Gastroesophageal sphincter (tissue), 4 donors: ENCODE results near the gene RHOU. TPM values are rescaled to one million over a fixed set of nuclear protein-coding genes. Genes with fewer than 3 reads are reported as not detected.
"Not testable (repeated sequence)": the region's sequence is repeated elsewhere in the genome, so short reads cannot be mapped to it uniquely, and the experiment has no call there.

Experiments used
- ATAC-seq: fragments of 150-250 bp; one replicate; pipeline ENCODE4 v1.9.1; 2016; ENCODE audit warnings: mild to moderate bottlenecking, moderate library complexity
- H3K27ac ChIP-seq, 4 donors: fragments of 200-600 bp; sonication (generic) in 3 of 4; 1 replicate in 3 of 4; 2 replicates in 1 of 4; pipeline ENCODE4 v1.5.1; 2016 to 2019
- H3K27me3 ChIP-seq: fragments of 200-600 bp; sonication (generic); one replicate; pipeline ENCODE4 v1.5.1; 2019
- H3K36me3 ChIP-seq, 2 donors: fragments of 200-600 bp; sonication (generic); one replicate each; pipeline ENCODE4 v1.5.1; 2019; ENCODE audit warnings: control low read depth in 1 of 2
- H3K4me1 ChIP-seq, 3 donors: fragments of 200-600 bp; sonication (generic); 1 replicate in 2 of 3; 2 replicates in 1 of 3; pipeline ENCODE4 v1.5.1; 2016 to 2019; ENCODE audit warnings: control low read depth in 2 of 3
- H3K4me3 ChIP-seq, 2 donors: fragments of 200-600 bp; sonication (generic); one replicate each; pipeline ENCODE4 v1.5.1; 2019; ENCODE audit warnings: mild to moderate bottlenecking in 1 of 2, moderate library complexity in 1 of 2
- H3K9me3 ChIP-seq, 3 donors: fragments of 200-600 bp; sonication (generic); one replicate each; pipeline ENCODE4 v1.5.1; 2017 to 2019; ENCODE audit warnings: control low read depth in 2 of 3
- CTCF ChIP-seq, 4 experiments: fragments of 200-600 bp in 2 of 4; fragments of 450-650 bp in 2 of 4; sonication (generic) in 1 of 4; IDR thresholded peaks; one replicate each; pipeline ENCODE4 v1.5.1; 2017 to 2019; ENCODE audit warnings: antibody characterized with exemption in 4 of 4, mild to moderate bottlenecking in 2 of 4, moderate library complexity in 2 of 4
- EP300 ChIP-seq: sonication (generic); formaldehyde crosslinking; IDR thresholded peaks from one replicate; pipeline ENCODE4 v1.6.1; 2017; ENCODE audit warnings: antibody characterized with exemption, mild to moderate bottlenecking
- POLR2A ChIP-seq, 2 donors: fragments of 450-650 bp; IDR thresholded peaks; one replicate each; pipeline ENCODE4 v1.6.1; 2017; ENCODE audit warnings: antibody characterized with exemption in 2 of 2, mild to moderate bottlenecking in 2 of 2, moderate library complexity in 1 of 2
- POLR2AphosphoS5 ChIP-seq: sonication (generic); formaldehyde crosslinking; IDR thresholded peaks from one replicate; pipeline ENCODE4 v1.6.1; 2017; ENCODE audit warnings: antibody characterized with exemption
- WGBS, 2 donors: methylation state at CpG; one replicate each; pipeline ENCODE4 v1.1.5; 2018; ENCODE audit warnings: low coverage in 1 of 2; 5-methylcytosine and 5-hydroxymethylcytosine counted together
- total RNA-seq, 4 donors: library from RNA; depleted of rRNA; stranded (reverse); fragments of >200 nt; gene quantifications; one replicate each; pipeline ENCODE4 v1.1.0, GENCODE V29; 2016

Gene RHOU
- total RNA-seq, 4 donors from 2014 or later: 16.3 to 53.0 (median 31.0) TPM

DNA sequence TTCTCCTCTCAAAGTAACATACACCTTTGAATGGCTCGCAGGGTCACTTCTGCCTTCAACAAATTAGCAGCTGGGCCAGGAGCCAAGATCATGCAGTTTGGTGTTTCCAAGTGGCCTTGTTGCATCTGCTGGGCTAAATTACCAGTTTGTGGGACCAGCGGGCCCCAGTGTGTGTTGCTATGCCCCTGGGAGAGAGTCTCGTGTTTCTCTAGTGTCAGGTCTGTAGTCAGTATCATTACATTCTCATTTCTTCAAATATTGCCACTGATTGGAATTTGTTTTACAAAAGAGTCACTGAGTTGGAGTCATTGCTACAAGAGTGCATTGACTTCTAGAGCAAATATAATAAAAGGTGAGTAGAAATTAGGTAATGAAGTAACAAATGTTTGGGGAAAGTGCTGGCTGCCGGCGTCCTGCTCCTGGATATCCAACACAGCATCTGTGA is 35.5 kb downstream of the RHOU start:
- Histone ChIP-seq H3K9me3 (no peaks in the 10 kb centered on the region), H3K27me3 (no peaks in the 10 kb centered on the region), H3K36me3 (no peaks in the 10 kb centered on the region), H3K27ac (no peak overlapping the region), H3K4me3 (no peak overlapping the region), H3K4me1 (no peaks in the 10 kb centered on the region)
- TF ChIP-seq POLR2AphosphoS5: no peak
- ATAC-seq: no peak
- 89 to 91% methylated on average over 4 to 5 of the region's 5 CpGs for WGBS, 2 donors

DNA sequence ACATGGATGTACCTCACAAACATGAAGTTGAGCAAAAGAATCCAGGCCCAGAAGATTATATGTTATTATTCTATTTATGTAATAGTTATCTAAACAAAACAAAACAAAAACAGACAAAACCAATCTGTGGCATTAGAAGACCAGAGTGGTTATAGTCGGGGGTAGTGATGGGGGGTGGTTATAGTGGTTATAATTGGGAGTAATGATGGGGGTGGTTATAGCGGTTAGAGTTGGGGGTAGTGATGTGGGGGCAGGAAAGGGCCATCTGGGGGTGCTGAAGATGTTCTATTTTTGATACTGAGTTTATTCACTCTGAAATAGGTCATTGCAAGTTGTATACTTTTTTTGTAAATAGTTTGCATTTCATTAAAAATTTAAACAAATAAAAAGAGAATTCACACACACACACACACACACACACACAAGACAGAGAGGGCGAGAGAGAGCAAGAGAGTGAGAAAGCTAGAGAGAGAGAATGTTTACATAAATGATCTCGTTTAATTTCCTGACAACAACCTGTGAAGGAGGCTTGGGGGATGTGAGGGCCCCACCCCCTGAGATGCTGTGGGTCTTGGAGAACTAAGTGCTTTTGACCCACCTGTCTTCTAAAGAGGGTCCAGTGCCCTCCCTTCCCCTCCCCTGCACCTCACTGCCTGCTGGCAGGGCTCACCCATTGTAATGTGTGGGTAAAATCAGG is 37.4 kb downstream of the RHOU start:
- TF ChIP-seq CTCF (IDR thresholded peaks at IDR 0.05): no peak
- TF ChIP-seq EP300: no peak
- no peak for TF ChIP-seq POLR2AphosphoS5
- TF ChIP-seq POLR2A (IDR thresholded peaks at IDR 0.05): no peak
- H3K27ac ChIP-seq: no peak overlapping the region
- 61 to 62% methylated on average over 4 of the region's 4 CpGs for WGBS, 2 donors
- no peak for ATAC-seq
- H3K4me1 ChIP-seq: no peaks in the 10 kb centered on the region
- H3K4me3 ChIP-seq: no peak overlapping the region
- H3K36me3 ChIP-seq: no peaks in the 10 kb centered on the region
- no peaks in the 10 kb centered on the region for H3K27me3 ChIP-seq
- H3K9me3 ChIP-seq: no peaks in the 10 kb centered on the region

DNA sequence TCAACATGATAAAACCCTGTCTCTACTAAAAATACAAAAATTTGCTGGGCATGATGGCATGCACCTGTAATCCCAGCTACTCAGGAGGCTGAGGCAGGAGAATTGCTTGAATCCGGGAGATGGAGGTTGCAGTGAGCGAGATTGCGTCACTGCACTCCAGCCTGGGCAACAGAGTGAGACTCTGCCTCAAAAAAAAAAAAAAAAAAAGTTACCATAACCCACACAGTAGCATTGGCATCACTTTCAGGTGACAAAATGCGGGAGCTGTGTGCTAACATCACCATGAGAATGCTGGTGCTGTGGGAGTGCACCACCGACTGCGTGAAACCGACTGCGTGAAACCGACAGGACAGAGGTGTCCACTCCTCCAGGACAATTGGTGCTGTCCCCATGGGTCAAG is 40.7 kb downstream of the RHOU start:
- not testable (repeated sequence) for ATAC-seq, H3K27me3 ChIP-seq, H3K36me3 ChIP-seq, H3K9me3 ChIP-seq, H3K27ac ChIP-seq, H3K4me1 ChIP-seq, H3K4me3 ChIP-seq
- WGBS, 2 donors: 87 to 100% methylated on average over 6 to 9 of the region's 9 CpGs

GRCh38 chr1:228776449-228776848 is 41.2 kb downstream of the RHOU start:
- Histone ChIP-seq H3K36me3 (no peaks in the 10 kb centered on the region), H3K27ac (no peak overlapping the region), H3K27me3 (no peaks in the 10 kb centered on the region), H3K9me3 (no peaks in the 10 kb centered on the region), H3K4me3 (no peak overlapping the region), H3K4me1 (no peaks in the 10 kb centered on the region)
- TF ChIP-seq EP300 (no peak), CTCF (IDR thresholded peaks at IDR 0.05) (no peak), POLR2AphosphoS5 (no peak), POLR2A (IDR thresholded peaks at IDR 0.05) (no peak)
- ATAC-seq: no peak
- WGBS, 2 donors: no CpG with 5 or more reads among the region's 2 CpGs

- TF ChIP-seq POLR2A (IDR thresholded peaks at IDR 0.05) (no peak), POLR2AphosphoS5 (no peak), EP300 (no peak), CTCF (IDR thresholded peaks at IDR 0.05) (no peak)
- no peaks in the 10 kb centered on the region for H3K4me1 ChIP-seq
- H3K9me3 ChIP-seq: no peaks in the 10 kb centered on the region
- no peaks in the 10 kb centered on the region for H3K27me3 ChIP-seq
- H3K4me3 ChIP-seq: no peak overlapping the region
- no peak for ATAC-seq
- no peaks in the 10 kb centered on the region for H3K36me3 ChIP-seq
- WGBS, 2 donors: 83 to 84% methylated on average over 4 of the region's 4 CpGs
- no peak overlapping the region for H3K27ac ChIP-seq
Measured at GRCh38 chr1:228777236-228777635, 42.0 kb downstream of the RHOU start.

DNA sequence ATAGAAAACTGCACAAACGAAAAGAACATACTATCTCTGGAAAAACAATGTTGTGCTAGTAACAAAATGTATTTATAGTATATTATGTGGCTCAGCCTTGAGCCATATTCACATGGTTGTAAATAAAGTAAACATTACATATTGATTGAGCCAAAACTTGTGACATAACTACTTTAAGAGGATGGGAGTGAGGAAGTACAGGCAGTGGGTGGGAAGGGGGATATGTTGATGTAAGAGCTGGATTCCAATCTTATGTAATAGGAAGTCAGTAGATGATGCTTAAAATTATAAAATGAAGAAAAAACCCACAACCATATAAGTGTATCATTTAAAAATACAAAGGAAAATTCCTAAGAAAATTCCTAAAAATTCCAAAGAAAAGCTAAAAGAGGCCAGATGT is 42.7 kb downstream of the RHOU start:
- H3K36me3 ChIP-seq: no peaks in the 10 kb centered on the region
- WGBS, 2 donors: 75% methylated on average over 1 of the region's 1 CpG

More for the DNA sequence above, 42.7 kb downstream of the RHOU start:
- no peaks in the 10 kb centered on the region for H3K9me3 ChIP-seq
- H3K4me1 ChIP-seq: no peaks in the 10 kb centered on the region
- no peak overlapping the region for H3K4me3 ChIP-seq
- no peak for ATAC-seq
- no peak overlapping the region for H3K27ac ChIP-seq
- H3K27me3 ChIP-seq: no peaks in the 10 kb centered on the region
- no peak for TF ChIP-seq POLR2AphosphoS5
- no peak for TF ChIP-seq CTCF (IDR thresholded peaks at IDR 0.05)
- TF ChIP-seq EP300: no peak
- no peak for TF ChIP-seq POLR2A (IDR thresholded peaks at IDR 0.05)
